Skeletal muscle satellite cell (primary cell): ENCODE results near the gene HES4.
"Not testable (repeated sequence)": the region's sequence is repeated elsewhere in the genome, so short reads cannot be mapped to it uniquely, and the experiment has no call there.

Experiments
- H3K27me3 ChIP-seq: 2 replicates; pipeline ENCODE4 v1.7.0; 2013; ENCODE audit warnings: low read length; ENCODE audit not compliant: control insufficient read depth, insufficient read depth
- H3K36me3 ChIP-seq: 2 replicates; pipeline ENCODE4 v1.7.0; 2013; ENCODE audit warnings: mild to moderate bottlenecking, control low read depth, low read length; ENCODE audit not compliant: insufficient read depth
- H3K4me1 ChIP-seq: 2 replicates; pipeline ENCODE4 v1.7.0; 2013; ENCODE audit warnings: low read length; ENCODE audit not compliant: control insufficient read depth, insufficient read depth
- H3K4me2 ChIP-seq: 2 replicates; pipeline ENCODE4 v1.7.0; 2013; ENCODE audit warnings: mild to moderate bottlenecking, low read length
- H3K4me3 ChIP-seq: 2 replicates; pipeline ENCODE4 v1.7.0; 2013; ENCODE audit warnings: low read length
- H3K9ac ChIP-seq: 2 replicates; pipeline ENCODE4 v1.7.0; 2013; ENCODE audit warnings: mild to moderate bottlenecking, low read depth, low read length, moderate library complexity
- H3K9me3 ChIP-seq: replicated peaks from 2 replicates; pipeline ENCODE4 v1.7.0; 2013; ENCODE audit warnings: mild to moderate bottlenecking, control low read depth, low read length

Gene HES4

DNA sequence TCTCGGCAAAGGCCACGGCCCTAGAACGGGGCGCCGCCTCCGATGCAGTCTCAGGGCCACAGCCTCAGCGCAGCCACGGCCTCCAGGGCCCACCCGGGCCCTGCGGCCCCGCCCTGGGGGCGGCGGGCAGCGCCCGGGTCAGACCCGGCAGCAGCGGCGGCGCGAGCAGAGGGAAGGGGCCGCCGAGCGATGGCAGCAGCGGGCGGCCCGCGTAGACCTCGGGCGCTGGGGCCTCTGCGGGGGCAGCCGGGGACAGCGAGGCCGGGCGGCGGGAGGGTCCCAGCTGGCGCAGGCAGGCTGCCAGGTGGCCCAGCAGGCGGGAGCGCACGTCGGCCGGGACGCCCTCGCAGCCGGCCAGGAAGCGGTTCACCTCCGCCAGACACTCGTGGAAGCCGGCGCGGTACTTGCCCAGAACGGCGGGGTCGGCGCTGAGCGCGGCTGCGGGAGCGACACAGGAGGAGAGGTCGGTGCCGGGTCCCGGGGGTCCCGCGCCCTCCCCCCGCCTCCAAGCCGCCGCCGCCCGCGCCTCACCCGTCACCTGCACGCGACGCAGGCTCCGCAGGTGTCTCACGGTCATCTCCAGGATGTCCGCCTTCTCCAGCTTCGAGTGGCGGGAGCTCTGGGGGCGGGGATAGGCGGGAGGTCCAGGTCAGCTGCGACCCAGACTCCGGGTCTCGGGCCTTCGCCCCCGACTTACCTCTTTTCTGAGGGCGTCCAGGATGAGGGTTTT, 737 bp downstream of the HES4 start:
- Histone ChIP-seq H3K4me2 (peak overlapping the region; percentile 83), H3K4me3 (peak overlapping the region; percentile 62), H3K9ac (peak overlapping the region; percentile 58), H3K36me3 (no peaks in the 10 kb centered on the region), H3K4me1 (peaks cover 27% of the 10 kb centered on the region), H3K9me3 (no peaks in the 10 kb centered on the region), H3K27me3 (peaks cover 53% of the 10 kb centered on the region)

DNA sequence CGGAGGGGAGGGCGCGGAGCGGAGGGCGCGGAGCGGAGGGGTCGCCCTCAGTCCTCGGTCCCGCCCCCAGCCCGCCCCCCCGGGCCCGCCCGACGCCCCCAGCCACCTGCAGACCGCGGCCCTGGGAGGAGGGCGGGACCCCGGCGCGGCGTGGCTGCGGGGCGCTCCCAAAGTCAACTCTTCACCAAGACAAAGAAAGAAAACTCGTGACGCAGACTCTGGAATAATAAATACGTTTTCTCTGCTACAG, 1.2 kb downstream of the HES4 start:
- Histone ChIP-seq H3K36me3 (no peaks in the 10 kb centered on the region), H3K4me3 (peak overlapping the region; percentile 62), H3K27me3 (peaks cover 51% of the 10 kb centered on the region), H3K4me2 (peak overlapping the region; percentile 83), H3K4me1 (peaks cover 27% of the 10 kb centered on the region), H3K9me3 (no peaks in the 10 kb centered on the region), H3K9ac (peak overlapping the region; percentile 58)

DNA sequence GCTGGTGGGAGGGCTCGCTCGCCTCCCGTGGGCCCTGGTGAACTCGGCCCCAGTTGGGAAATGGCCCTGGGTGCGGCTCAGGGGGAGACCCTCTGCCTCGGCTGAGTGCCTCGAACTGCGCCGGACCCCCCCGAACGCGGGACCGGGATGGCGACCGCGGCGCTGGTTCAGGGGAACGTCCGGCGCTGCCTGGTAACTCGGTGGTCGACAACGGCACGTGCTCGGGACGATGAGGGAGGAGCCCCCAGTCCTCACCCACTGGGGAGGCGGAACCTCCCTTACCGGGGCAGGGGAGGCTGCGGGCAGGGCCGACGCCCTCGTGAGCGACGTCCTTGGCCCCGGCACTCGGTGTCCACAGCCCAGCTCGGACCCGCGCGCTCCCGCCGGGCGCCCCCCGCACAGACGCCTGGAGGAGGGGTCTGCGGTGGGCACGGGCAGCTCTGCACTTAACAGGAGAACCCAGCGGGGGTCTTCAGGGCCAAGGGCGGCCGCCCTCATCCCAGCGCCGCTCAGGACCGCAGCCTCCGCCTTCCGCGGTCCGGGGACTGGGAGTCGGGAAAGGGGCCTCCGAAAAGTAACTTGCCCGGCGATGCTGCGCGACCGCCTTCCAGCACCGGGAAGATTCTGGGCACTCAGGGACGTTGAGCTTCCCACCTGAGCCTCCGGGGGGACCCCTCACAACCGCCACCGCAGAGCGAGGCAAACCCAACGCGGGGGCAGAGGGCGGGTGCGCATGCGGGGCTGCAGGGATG, 1.7 kb downstream of the HES4 start:
- Histone ChIP-seq H3K4me1 (peaks cover 27% of the 10 kb centered on the region), H3K4me2 (no peak overlapping the region), H3K36me3 (no peaks in the 10 kb centered on the region), H3K4me3 (no peak overlapping the region), H3K9ac (no peak overlapping the region), H3K9me3 (no peaks in the 10 kb centered on the region), H3K27me3 (peaks cover 46% of the 10 kb centered on the region)

DNA sequence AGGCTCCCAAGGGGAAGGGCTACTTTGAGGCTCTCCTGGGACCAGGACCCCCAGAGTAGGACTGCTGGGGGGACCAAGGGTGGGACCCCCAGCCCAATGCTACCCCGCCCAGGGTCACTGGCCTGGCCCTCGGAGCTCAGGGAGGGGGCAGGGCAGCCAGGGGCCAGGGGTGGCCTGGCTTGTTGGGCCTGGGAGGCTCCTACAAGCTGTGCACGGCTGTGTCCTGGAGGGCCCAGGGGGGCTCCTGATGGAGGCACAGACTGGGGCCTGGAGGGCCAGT, 2.2 kb downstream of the HES4 start:
- Histone ChIP-seq H3K4me3 (no peak overlapping the region), H3K27me3 (peaks cover 45% of the 10 kb centered on the region), H3K4me2 (no peak overlapping the region), H3K4me1 (peaks cover 27% of the 10 kb centered on the region), H3K36me3 (no peaks in the 10 kb centered on the region), H3K9me3 (no peaks in the 10 kb centered on the region), H3K9ac (no peak overlapping the region)

DNA sequence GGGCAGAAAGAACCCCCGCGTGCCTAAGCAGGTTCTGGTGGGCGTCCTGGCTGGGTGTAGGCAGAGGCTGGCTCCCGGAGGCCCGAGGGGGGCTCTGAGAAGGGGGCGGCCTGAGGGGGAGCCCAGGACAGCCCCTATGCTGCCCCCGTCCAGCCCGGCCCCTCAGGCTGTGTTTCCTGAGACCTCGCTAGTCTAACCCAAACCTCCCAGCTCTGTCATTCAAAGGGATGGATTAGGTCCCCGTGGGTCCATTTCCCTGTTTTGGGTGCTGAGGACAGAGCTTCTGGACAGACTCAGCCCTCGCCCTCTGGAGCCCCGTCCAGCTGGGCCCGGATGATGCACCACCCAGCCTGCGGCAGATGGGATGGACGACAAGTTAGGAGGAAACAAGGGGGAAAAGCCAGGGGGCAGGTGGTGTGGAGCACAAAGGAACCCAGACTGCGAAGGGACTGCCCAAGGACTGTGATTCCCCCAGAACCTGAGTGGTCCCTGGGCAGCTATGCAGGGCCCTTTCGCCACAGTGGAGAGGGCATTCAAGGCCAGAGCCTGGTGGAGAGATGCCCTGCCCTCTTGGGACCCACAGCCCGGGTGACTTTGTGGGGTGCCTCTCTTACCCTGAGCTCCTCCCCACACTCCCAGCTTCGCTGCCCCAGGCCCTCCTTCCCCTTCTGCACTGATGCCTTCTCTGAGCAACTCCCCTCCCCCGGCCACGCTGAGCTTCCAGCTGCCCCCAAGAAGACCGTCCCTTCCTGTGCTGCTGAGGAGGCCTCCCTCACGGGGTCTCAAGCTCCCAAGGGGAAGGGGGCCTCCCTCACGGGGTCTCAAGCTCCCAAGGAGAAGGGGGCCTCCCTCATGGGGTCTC, 2.8 kb downstream of the HES4 start:
- H3K36me3 ChIP-seq: no peaks in the 10 kb centered on the region
- H3K9me3 ChIP-seq: no peaks in the 10 kb centered on the region
- H3K4me1 ChIP-seq: peaks cover 27% of the 10 kb centered on the region
- H3K4me3 ChIP-seq: no peak overlapping the region
- no peak overlapping the region for H3K9ac ChIP-seq
- H3K4me2 ChIP-seq: no peak overlapping the region
- peaks cover 45% of the 10 kb centered on the region for H3K27me3 ChIP-seq

DNA sequence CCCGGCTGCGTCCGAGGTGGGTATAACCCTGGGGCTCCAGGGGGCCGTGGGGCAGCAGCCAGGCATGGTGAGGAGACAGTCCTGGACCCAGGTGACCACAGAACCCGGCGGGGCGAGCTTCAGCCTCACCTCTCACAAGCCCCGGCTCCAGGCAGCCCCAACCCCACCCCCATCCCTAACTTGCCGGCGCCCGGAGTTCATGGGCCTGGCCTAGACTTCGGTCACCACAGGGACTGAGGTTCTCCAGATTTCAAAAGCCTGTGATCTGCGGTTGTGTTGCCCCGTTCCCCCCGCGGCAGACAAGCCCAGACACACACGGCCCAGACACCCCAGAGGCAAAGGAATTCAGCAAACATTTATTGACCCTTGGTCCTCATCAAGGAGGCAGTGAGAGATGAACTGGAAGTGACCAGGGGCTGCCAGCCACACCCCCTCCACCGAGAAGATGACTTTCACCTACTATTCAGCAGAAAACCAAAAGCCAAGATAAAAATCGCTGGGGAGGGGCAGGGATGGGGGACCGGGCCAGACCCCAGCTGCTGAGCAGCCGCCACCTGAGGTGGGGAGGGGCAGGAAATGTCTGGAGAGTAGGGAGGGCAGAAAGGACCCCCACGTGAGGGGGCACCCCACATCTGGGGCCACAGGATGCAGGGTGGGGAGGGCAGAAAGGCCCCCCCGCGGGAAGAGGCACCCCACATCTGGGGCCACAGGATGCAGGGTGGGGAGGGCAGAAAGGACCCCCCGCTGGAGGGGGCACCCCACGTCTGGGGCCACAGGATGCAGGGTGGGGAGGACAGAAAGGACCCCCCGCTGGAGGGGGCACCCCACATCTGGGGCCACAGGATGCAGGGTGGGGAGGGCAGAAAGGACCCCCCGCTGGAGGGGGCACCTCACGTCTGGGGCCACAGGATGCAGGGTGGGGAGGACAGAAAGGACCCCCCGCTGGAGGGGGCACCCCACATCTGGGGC, 3.9 kb downstream of the HES4 start:
- Histone ChIP-seq H3K4me2 (no peak overlapping the region), H3K36me3 (no peaks in the 10 kb centered on the region), H3K9ac (no peak overlapping the region), H3K9me3 (no peaks in the 10 kb centered on the region), H3K4me3 (no peak overlapping the region), H3K27me3 (peaks cover 44% of the 10 kb centered on the region), H3K4me1 (peaks cover 22% of the 10 kb centered on the region)

DNA sequence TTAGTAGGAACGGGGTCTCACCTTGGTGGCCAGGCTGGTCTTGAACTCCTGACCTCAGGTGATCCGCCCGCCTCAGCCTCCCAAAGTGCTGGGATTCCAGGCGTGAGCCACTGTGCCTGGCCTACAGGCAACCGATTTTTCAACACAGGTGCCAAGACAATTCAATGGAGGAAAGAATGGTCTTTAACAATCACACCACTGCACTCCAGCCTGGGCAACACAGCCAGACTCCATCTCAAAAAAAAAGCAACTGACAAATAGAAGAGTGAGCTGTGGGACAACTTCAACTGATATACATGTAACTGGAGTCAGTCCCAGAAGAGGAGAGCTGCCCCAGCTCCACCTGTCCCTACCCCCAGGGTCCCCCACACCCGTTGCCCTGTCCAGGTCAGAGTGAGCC, 5.4 kb downstream of the HES4 start:
- H3K9ac ChIP-seq, H3K9me3 ChIP-seq, H3K4me1 ChIP-seq, H3K36me3 ChIP-seq, H3K4me2 ChIP-seq, H3K4me3 ChIP-seq: not testable (repeated sequence)
- H3K27me3 ChIP-seq: peaks cover 41% of the 10 kb centered on the region

DNA sequence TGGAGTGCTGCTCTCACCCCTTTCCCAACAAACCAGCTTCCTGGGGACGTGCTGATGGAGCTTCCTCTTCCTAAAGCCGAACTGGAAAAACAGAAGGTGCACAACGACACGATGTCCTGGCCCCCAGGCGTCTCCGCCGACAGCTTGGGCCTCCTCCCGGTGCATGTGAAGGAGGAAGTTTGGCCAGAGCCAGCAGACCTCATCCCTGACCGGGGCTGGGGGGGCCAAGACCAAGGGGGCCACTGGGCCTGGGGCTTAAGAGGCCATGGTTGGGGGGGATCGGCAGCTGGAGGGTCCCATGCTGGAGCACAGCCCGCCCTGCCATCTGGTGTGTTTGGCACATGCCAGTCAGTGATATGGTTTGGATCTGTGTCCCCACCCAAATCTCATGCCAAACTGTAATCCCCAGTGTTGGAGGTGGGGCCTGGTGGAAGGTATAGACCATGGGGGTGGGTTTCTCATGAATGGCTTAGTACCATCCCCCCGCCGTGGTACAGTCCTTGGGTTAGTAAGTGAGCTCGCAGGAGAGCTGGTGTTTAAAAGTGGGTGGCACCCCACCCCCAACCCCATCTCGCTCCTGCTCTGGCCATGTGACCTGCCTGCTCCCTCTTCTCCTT, 6.4 kb downstream of the HES4 start:
- peaks cover 44% of the 10 kb centered on the region for H3K27me3 ChIP-seq
- no peak overlapping the region for H3K9ac ChIP-seq
- H3K9me3 ChIP-seq: no peaks in the 10 kb centered on the region
- H3K4me1 ChIP-seq: no peaks in the 10 kb centered on the region
- no peaks in the 10 kb centered on the region for H3K36me3 ChIP-seq
- no peak overlapping the region for H3K4me3 ChIP-seq
- no peak overlapping the region for H3K4me2 ChIP-seq

DNA sequence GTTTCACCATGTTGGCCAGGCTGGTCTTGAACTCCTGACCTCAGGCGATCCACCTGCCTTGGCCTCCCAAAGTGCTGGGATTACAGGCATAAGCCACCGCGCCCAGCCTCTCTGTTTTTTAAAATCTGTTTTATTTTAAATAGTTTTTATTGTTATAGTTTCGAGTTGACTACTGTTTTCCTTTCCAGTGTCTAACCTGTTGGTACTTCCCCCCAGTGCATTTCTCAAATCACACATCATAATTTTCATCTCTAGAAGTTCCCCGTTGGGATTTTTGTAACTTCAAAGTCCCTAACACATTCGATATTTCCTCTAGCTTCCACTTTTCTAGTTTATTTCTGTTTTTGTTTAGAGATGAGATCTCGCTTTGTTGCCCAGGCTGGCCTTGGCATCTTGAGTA, 7.5 kb downstream of the HES4 start:
- Histone ChIP-seq H3K36me3 (no peaks in the 10 kb centered on the region), H3K9me3 (no peaks in the 10 kb centered on the region), H3K4me1 (no peaks in the 10 kb centered on the region), H3K27me3 (peaks cover 38% of the 10 kb centered on the region), H3K4me2 (no peak overlapping the region), H3K4me3 (no peak overlapping the region), H3K9ac (no peak overlapping the region)

DNA sequence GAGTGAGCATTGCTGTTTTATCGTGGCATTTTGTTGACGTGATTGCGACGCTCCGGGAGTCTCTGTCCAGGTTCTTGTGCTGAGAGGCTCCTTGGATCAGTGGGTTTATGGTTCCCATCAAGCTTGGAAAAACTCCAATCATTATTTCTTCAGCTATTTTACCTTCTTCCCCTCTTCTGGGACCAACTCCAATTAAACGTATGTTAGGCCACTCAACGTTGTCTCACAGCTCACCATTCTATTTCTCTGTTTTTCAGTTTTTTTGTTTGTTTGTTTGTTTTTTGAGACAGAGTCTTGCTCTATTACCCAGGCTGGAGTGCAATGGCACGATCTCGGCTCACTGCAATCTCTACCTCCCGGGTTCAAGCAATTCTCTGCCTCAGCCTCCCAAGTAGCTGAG, 8.0 kb downstream of the HES4 start:
- Histone ChIP-seq H3K4me1 (no peaks in the 10 kb centered on the region), H3K27me3 (peaks cover 34% of the 10 kb centered on the region), H3K4me3 (no peak overlapping the region), H3K9ac (no peak overlapping the region), H3K36me3 (no peaks in the 10 kb centered on the region), H3K9me3 (no peaks in the 10 kb centered on the region), H3K4me2 (no peak overlapping the region)

DNA sequence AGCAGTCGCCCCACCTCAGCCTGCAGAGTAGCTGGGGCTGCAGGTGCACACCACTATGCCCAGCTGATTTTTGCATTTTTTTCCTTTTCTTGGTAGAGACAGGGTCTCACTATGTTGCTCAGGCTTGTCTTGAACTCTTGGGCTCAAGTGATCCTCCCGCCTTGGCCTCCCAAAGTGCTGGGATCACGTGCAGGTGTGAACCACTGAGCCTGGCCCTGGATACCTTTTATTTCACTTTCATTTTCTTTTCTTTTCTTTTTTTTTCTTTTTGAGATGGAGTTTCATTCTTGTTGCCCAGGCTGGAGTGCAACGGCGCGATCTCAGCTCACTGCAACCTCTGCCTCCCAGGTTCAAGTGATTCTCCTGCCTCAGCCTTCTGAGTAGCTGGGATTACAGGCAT, 8.6 kb downstream of the HES4 start:
- not testable (repeated sequence) for H3K9me3 ChIP-seq, H3K9ac ChIP-seq, H3K4me3 ChIP-seq, H3K36me3 ChIP-seq, H3K4me2 ChIP-seq, H3K4me1 ChIP-seq
- peaks cover 34% of the 10 kb centered on the region for H3K27me3 ChIP-seq
